Keratinocyte (primary cell): ENCODE measurements around the gene DENND4B. TPM values are rescaled to one million over a fixed set of nuclear protein-coding genes. Genes with fewer than 3 reads are reported as not detected.

ENCODE experiments used
- DNase-seq: peaks from one replicate; pipeline ENCODE4 v3.0.0-alpha.2; 2011; ENCODE audit warnings: low read depth, missing footprints, low spot score
- FAIRE-seq: peaks from 2 replicates; lab custom pipeline; 2011; peaks lifted over from hg19 to GRCh38; lab: Jason Lieb, UNC
- H2AFZ ChIP-seq: 2 replicates; pipeline ENCODE4 v1.6.0; 2012; ENCODE audit warnings: low read length, control low read depth, inconsistent platforms; ENCODE audit not compliant: control insufficient read depth
- H3K27ac ChIP-seq: 2 replicates; pipeline ENCODE4 v1.5.1; 2011; ENCODE audit warnings: low read length; ENCODE audit not compliant: control insufficient read depth, insufficient read depth
- H3K27me3 ChIP-seq: 3 replicates; pipeline ENCODE4 v1.6.0; 2011; ENCODE audit warnings: low read length; ENCODE audit not compliant: control insufficient read depth, insufficient read depth; ENCODE audit errors: extremely low read depth
- H3K36me3 ChIP-seq, 2 experiments: 2 replicates in 1 of 2; 3 replicates in 1 of 2; pipeline ENCODE4 v1.5.1; 2011; ENCODE audit warnings: low read length in 2 of 2, mild to moderate bottlenecking in 1 of 2; ENCODE audit not compliant: control insufficient read depth in 2 of 2, insufficient read depth in 2 of 2; ENCODE audit errors: extremely low read depth in 1 of 2
- H3K4me1 ChIP-seq: 3 replicates; pipeline ENCODE4 v1.5.1; 2011; ENCODE audit warnings: low read length; ENCODE audit not compliant: control insufficient read depth, insufficient read depth; ENCODE audit errors: extremely low read depth
- H3K4me2 ChIP-seq: 3 replicates; pipeline ENCODE4 v1.6.0; 2011; ENCODE audit warnings: low read depth, low read length; ENCODE audit not compliant: control insufficient read depth, insufficient read depth; ENCODE audit errors: extremely low read depth
- H3K4me3 ChIP-seq, 3 experiments: fragments of 200-600 bp in 1 of 3; sonication (generic) in 1 of 3; 2 replicates in 2 of 3; 3 replicates in 1 of 3; pipeline ENCODE4 v1.5.1; 2011 to 2016; ENCODE audit warnings: low read length in 3 of 3, mild to moderate bottlenecking in 3 of 3, control low read depth in 2 of 3, inconsistent platforms in 1 of 3, low read depth in 1 of 3, mixed read lengths in 1 of 3, mixed run types in 1 of 3, moderate library complexity in 1 of 3; ENCODE audit not compliant: control insufficient read depth in 2 of 3, insufficient read depth in 2 of 3; ENCODE audit errors: extremely low read depth in 1 of 3
- H3K79me2 ChIP-seq: 2 replicates; pipeline ENCODE4 v1.6.0; 2012; ENCODE audit warnings: low read length; ENCODE audit not compliant: control insufficient read depth, insufficient read depth
- H3K9ac ChIP-seq: 3 replicates; pipeline ENCODE4 v1.6.0; 2011; ENCODE audit warnings: low read length; ENCODE audit not compliant: control insufficient read depth, insufficient read depth; ENCODE audit errors: extremely low read depth
- H3K9me1 ChIP-seq: 3 replicates; pipeline ENCODE4 v1.6.0; 2011; ENCODE audit warnings: low read length; ENCODE audit not compliant: control insufficient read depth, insufficient read depth; ENCODE audit errors: extremely low read depth
- H3K9me3 ChIP-seq: 2 replicates; pipeline ENCODE4 v1.5.1; 2012; ENCODE audit warnings: low read depth, low read length; ENCODE audit not compliant: control insufficient read depth
- H4K20me1 ChIP-seq: 3 replicates; pipeline ENCODE4 v1.6.0; 2011; ENCODE audit warnings: low read length; ENCODE audit not compliant: control insufficient read depth, insufficient read depth; ENCODE audit errors: extremely low read depth
- CTCF ChIP-seq, 3 experiments: IDR thresholded peaks in 1 of 3; conservative IDR thresholded peaks in 1 of 3; optimal IDR thresholded peaks in 1 of 3; 2 replicates in 2 of 3; 3 replicates in 1 of 3; pipeline versions ENCODE3 to v1.5.1; 2011; ENCODE audit warnings: low read length in 3 of 3, mild to moderate bottlenecking in 3 of 3, moderate library complexity in 2 of 3, control low read depth in 1 of 3, inconsistent platforms in 1 of 3; ENCODE audit not compliant: insufficient read depth in 2 of 3; ENCODE audit errors: extremely low read depth in 1 of 3
- EZH2 ChIP-seq: IDR thresholded peaks from one replicate; pipeline ENCODE4 v1.6.1; 2012; ENCODE audit warnings: inconsistent platforms, mild to moderate bottlenecking, low read length, moderate library complexity
- dilution Hi-C: fragments of 300-500 bp; cut with MboI; formaldehyde crosslinking; loops from one replicate; pipeline ENCODE4 v1.7.0; 2020; ENCODE audit warnings: low sequenced_read_pairs; ENCODE audit not compliant: extremely low pct_ligation_motif_present
- polyA plus RNA-seq, 5 experiments: library from polyadenylated mRNA; depleted of rRNA in 3 of 5; stranded (reverse) in 3 of 5; stranded (forward) in 1 of 5; unstranded in 1 of 5; fragments of >200 nt; gene quantifications; 1 replicate in 1 of 5; 2 replicates in 3 of 5; 3 replicates in 1 of 5; pipeline versions ENCODE4 v1.2.1 to v1.2.3, GENCODE V29; 2011 to 2012; ENCODE audit warnings: missing spikeins in 2 of 5, low read depth in 1 of 5, low replicate concordance in 1 of 5

The DENND4B gene
- polyA plus RNA-seq, 1 donor (not counting 4 experiments of a cell fraction or from before 2014, with no cell fraction given): 7.9 TPM

GRCh38 chr1:153933430-153933829 lies 13.1 kb downstream of the DENND4B start:
- H3K27ac ChIP-seq: no peak overlapping the region
- H3K36me3 ChIP-seq: peaks cover 30 to 38% of the 10 kb centered on the region in 2 experiments
- no peaks in the 10 kb centered on the region for H4K20me1 ChIP-seq
- H3K4me2 ChIP-seq: no peak overlapping the region
- H3K79me2 ChIP-seq: no peaks in the 10 kb centered on the region
- no peaks in the 10 kb centered on the region for H3K9me3 ChIP-seq
- no peaks in the 10 kb centered on the region for H3K27me3 ChIP-seq
- TF ChIP-seq EZH2 (no peak), CTCF (optimal IDR thresholded peaks at IDR 0.05 in 1 of 3, IDR thresholded peaks at IDR 0.05 in 1 of 3, conservative IDR thresholded peaks at IDR 0.05 in 1 of 3; ENCODE audit: extremely low read depth in 1 of 3, insufficient read depth in 2 of 3, low read length in 3 of 3) (no peak)
- FAIRE-seq (no peak), DNase-seq (no peak)
- H3K4me3 ChIP-seq: no peak overlapping the region
- no peaks in the 10 kb centered on the region for H3K9me1 ChIP-seq
- no peak overlapping the region for H3K9ac ChIP-seq
- dilution Hi-C loops: no loop called here
- no peak overlapping the region for H2AFZ ChIP-seq
- no peaks in the 10 kb centered on the region for H3K4me1 ChIP-seq

DNA sequence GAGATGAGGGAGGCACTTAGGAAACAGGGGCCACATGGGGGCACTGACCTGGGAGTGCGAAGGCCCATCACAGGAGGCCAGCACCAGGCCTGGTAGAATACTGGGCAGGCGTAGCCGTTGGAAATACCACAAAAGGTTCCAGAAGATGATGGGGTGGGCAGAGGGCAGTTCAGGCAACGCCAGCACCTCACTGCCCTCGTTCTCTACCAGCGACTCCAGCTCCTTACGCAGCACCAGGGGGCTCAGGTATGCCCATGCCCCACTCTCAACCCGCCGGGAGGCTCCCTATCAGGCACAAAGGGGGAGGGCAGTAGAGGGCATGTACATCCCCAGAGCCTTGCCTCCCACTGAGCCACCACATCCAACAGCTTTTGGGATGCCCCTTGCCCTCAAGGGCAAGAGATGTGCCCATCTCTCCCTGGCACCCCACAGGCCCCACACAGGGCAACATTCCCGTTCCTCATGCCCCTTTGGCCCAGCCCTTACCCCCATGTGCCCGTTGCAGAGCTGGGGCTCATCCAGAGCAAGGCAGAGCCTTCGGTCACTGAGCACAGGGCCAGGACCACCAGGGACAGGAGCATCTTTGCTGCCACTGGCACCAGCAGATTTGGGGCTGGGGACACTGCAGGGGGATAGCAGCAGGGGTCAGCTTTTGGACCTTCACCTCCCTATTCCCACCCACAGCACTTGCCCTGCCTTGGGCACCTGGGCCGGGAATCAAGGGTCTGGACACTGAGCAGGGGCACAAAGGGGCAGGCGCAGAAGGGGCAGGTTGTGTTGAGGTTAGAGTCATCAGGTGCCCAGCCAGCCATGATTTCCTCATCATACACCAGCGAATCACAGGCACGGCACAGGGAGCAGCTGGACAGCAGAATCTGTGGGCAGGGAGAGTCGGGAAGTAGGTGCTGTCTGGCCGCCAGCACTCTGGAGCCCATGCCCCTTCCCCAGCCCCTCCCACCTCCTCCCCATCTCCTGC lies 14.1 kb downstream of the DENND4B start:
- DNase-seq: no peak
- no peak for FAIRE-seq
- dilution Hi-C loops: no loop called here

More for the DNA sequence above, 14.1 kb downstream of the DENND4B start:
- Histone ChIP-seq H3K9me1 (no peaks in the 10 kb centered on the region), H4K20me1 (no peaks in the 10 kb centered on the region), H3K79me2 (no peaks in the 10 kb centered on the region), H3K27me3 (no peaks in the 10 kb centered on the region), H3K9ac (no peak overlapping the region), H3K4me2 (no peak overlapping the region), H3K9me3 (no peaks in the 10 kb centered on the region), H3K4me1 (no peaks in the 10 kb centered on the region), H2AFZ (no peak overlapping the region), H3K36me3 (peaks cover 23 to 33% of the 10 kb centered on the region in 2 experiments), H3K27ac (no peak overlapping the region), H3K4me3 (no peak overlapping the region)
- TF ChIP-seq EZH2 (no peak), CTCF (optimal IDR thresholded peaks at IDR 0.05 in 1 of 3, IDR thresholded peaks at IDR 0.05 in 1 of 3, conservative IDR thresholded peaks at IDR 0.05 in 1 of 3; ENCODE audit: extremely low read depth in 1 of 3, insufficient read depth in 2 of 3, low read length in 3 of 3) (no peak)
